ENCODE results near the gene CACHD1.
"Not testable (repeated sequence)": the region's sequence is repeated elsewhere in the genome, so short reads cannot be mapped to it uniquely, and the experiment has no call there.

CACHD1 gene

GRCh38 chr1:64696879-64697278 is 226.9 kb downstream of the CACHD1 start:
- no peak for DNase-seq (ENCODE audit: low read depth)

- no peak for DNase-seq (ENCODE audit: low read depth)
Measured at GRCh38 chr1:64699327-64699726, 229.4 kb downstream of the CACHD1 start.

GRCh38 chr1:64701071-64701470 is 231.1 kb downstream of the CACHD1 start:
- DNase-seq (ENCODE audit: low read depth) = no peak

GRCh38 chr1:64701886-64702285 is 232.0 kb downstream of the CACHD1 start:
- DNase-seq (ENCODE audit: low read depth) = no peak

- DNase-seq (ENCODE audit: low read depth) = not testable (repeated sequence)
Measured at GRCh38 chr1:64702670-64703069, 232.7 kb downstream of the CACHD1 start.

GRCh38 chr1:64703600-64703999 is 233.7 kb downstream of the CACHD1 start:
- no peak for DNase-seq (ENCODE audit: low read depth)

GRCh38 chr1:64705591-64705990 is 235.7 kb downstream of the CACHD1 start:
- no peak for DNase-seq (ENCODE audit: low read depth)

- DNase-seq (ENCODE audit: low read depth) = no peak
Measured at GRCh38 chr1:64711266-64711665, 241.3 kb downstream of the CACHD1 start.

GRCh38 chr1:64712049-64712448 is 242.1 kb downstream of the CACHD1 start:
- no peak for DNase-seq (ENCODE audit: low read depth)

GRCh38 chr1:64715186-64715585 is 245.3 kb downstream of the CACHD1 start:
- DNase-seq (ENCODE audit: low read depth) = no peak

GRCh38 chr1:64721135-64721534 is 251.2 kb downstream of the CACHD1 start:
- DNase-seq (ENCODE audit: low read depth) = no peak

- DNase-seq (ENCODE audit: low read depth) = no peak
Measured at GRCh38 chr1:64721576-64722145, 251.7 kb downstream of the CACHD1 start.

GRCh38 chr1:64727861-64728260 is 257.9 kb downstream of the CACHD1 start:
- DNase-seq (ENCODE audit: low read depth) = no peak

GRCh38 chr1:64733581-64734286 is 263.8 kb downstream of the CACHD1 start:
- no peak for DNase-seq (ENCODE audit: low read depth)

GRCh38 chr1:64734287-64734652 is 264.3 kb downstream of the CACHD1 start:
- no peak for DNase-seq (ENCODE audit: low read depth)

- DNase-seq (ENCODE audit: low read depth) = not testable (repeated sequence)
Measured at GRCh38 chr1:64740687-64741086, 270.8 kb downstream of the CACHD1 start.
